Measurements from ENCODE around the gene CAMSAP2.
"Not testable (repeated sequence)": the region's sequence is repeated elsewhere in the genome, so short reads cannot be mapped to it uniquely, and the experiment has no call there.

Gene CAMSAP2

DNA sequence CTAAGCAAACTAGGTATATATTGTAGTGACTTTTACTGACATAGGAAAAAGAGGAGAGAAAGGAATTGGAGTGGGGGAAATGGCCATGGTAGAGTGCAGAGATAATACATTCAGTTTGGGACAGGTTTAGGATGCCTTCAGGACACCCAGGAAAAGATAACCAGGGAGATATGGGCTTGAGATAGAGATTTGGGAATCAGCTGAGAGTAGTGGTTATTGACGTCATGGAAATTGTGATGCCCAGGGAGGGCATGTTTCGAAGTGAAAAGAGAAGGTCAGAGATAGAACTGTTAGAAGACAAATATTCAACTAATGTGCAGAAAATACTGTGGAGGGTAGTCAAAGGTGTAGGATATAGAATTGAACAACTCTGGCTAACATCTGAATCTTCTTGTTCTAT, 40.6 kb downstream of the CAMSAP2 start:
- no peak for DNase-seq (ENCODE audit: low read depth in 1 of 2, low spot score in 1 of 2)

DNA sequence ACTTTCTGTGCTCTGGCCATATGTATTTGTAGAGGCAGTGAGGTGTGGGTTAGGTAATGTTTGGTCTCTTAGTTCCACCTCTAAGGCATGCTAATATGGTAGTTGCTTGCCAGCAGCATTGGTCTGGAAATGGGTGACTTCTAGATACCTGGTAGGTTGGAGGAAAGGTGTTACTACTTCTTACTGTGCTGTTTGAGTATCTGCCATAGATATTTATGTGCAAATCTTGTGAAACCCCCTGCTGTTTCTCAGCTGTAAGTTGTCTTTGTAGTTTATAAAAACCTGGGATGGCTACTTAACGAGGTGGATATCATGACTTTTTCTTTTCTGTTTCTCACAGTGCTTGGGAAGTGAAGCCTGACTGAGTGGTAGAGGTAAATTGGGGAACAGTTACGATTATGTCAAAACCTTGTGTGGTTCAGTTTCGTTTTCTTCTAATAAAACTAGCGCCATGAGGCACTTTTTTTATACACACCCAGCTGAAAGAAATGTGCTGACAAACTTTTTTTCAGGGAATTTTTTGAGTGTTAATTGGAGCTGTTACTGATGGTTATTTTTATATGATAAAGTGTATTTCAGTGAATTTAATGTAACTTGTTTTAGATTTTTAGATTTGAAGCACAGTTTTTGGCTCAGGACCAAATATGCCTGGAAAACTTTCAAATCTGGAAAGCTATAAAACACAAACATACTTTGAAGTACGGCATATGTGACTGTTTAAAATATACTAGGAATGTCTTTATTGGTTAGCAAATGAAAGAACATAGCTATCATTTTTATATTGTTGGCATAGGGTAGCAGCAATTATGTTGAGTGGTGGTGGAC, 42.1 kb downstream of the CAMSAP2 start:
- DNase-seq (ENCODE audit: low read depth in 1 of 2, low spot score in 1 of 2): no peak

DNA sequence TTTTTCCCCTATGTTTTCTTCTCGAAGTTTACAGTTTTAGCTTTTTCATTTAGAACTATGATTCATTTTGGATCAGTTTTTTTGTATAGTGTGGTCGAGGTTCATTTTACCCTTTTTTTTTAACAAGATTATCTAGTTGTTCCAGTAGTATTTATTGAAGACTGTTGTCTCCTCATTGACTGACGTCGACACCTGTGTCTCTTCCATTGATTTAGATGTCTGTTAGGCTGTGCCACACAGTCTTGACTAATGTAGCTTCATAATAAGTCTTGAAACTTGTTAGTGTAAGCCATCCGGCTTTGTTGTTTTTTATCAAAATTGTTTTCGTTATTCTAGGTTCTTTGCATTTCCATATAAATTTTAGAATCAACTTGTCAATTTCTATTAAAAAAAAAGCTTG, 45.2 kb downstream of the CAMSAP2 start:
- no peak for DNase-seq (ENCODE audit: low read depth in 1 of 2, low spot score in 1 of 2)

DNA sequence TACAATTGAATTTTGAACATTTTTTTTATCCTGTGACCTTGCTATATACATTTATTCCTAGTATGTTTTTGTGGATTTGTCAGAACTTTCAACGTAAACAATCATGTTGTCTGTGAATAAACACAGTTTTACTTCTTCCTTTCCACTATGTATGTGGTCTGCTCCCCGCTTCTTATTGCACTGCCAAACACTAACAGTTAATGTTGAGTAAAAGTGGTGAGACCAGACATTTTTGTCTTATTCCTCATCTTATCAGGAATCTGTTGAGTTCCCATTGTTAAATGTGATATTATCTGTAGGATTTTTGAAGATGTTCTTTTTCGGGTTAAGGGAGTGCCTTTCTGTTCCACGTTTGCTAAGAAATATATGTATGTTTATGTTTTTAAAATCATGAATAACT, 45.9 kb downstream of the CAMSAP2 start:
- no peak for DNase-seq (ENCODE audit: low read depth in 1 of 2, low spot score in 1 of 2)

DNA sequence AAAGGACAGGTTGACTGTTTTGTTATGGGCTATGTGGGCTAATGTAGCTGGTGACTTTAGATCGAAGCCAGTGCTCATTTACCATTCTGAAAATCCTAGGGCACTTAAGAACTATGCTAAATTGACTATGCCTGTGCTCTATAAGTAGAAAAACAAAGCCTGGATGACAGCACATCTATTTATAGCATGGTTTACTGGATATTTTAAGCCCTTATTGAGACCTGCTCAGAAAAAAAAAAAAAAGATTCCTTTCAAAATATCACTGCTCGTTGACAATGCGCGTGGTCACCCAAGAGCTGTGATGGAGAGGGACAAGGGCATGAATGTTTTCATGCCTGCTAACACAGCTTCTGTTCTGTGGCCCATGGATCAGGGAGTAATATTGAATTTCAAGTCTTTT, 48.1 kb downstream of the CAMSAP2 start:
- DNase-seq (ENCODE audit: low read depth in 1 of 2, low spot score in 1 of 2): no peak

DNA sequence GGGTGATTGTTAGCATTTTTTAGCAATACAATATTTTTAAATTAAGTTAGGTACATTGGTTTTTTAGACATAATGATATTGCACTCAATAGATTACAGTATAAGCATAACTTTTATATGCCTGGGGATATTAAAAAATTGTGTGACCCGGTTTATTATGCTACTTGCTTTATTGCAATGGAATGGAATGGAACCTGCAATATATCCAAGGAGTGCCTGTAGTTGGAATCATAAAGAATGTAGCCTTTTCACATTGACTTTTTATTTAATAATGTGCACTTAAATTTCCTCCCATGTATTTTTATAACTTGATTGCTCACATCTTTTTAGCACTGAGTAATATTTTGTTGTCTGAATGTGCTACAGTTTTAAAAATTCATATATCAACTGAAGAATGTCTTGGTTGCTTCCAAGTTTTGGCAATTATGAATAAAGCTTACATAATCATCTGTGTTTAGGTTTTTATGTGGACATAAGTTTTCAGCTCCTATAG, 49.2 kb downstream of the CAMSAP2 start:
- no peak for DNase-seq (ENCODE audit: low read depth in 1 of 2, low spot score in 1 of 2)

DNA sequence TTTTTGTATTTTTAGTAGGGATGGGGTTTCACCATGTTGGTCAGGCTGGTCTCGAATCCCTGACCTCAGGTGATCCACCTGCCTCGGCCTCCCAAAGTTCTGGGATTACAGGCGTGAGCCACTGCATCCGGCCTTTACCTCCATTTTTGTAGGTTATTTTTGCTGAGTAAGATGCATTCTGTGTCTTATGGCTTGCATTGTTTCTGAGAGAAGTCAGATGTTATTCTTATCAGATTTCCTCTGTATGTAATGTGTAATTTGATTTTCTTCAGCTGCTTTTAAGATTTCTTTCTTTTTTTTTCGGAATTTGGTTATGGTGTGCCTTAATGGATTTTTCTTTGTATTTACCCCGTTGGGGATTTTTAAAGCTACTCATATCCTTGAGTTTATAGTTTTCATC, 52.3 kb downstream of the CAMSAP2 start:
- DNase-seq (ENCODE audit: low read depth in 1 of 2, low spot score in 1 of 2): not testable (repeated sequence)

DNA sequence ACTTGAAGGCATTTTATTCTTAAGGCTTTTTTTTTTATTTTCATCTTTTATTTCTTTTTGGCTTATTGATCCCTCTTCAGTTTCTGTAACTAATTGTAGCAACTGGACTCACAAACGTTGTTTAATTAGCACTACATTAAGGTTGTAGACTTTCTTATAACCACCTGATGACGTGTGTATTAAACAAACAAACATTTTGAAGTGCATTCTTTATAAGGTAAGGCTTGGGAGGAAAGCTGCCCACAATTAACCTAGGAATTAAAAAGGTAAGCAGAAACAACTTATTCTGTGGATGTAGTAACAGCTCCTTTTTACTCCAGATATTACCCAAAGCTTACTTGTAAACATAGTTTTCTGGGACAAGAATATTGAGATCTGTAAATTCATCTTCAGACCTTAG, 55.0 kb downstream of the CAMSAP2 start:
- no peak for DNase-seq (ENCODE audit: low read depth in 1 of 2, low spot score in 1 of 2)

DNA sequence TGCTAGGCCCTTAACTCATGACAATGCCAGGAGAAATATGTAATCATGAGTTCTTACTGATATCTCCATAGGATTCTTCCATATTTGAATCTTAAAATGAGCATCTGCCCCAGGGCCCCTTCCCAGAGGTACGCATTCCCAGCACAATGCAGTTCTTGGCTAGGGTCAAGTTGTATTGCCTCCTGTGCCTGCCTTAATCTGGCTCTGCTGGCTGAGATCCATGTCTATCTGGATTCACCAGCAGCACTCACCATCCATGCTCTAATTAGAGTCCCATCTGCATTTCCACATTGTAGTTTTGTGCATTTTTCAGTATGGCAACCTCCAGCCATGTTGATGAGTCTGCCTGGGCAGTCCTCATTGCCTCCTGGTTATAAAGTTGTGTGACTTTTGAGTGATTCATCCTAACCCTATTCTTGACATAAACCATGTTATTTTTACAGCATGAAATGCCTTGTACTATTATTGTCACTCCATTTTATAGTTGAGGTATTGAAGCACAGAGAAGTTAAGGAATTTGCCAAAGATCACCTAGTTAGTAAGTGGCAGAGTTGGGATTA, 55.9 kb downstream of the CAMSAP2 start:
- DNase-seq (ENCODE audit: low read depth in 1 of 2, low spot score in 1 of 2): no peak

DNA sequence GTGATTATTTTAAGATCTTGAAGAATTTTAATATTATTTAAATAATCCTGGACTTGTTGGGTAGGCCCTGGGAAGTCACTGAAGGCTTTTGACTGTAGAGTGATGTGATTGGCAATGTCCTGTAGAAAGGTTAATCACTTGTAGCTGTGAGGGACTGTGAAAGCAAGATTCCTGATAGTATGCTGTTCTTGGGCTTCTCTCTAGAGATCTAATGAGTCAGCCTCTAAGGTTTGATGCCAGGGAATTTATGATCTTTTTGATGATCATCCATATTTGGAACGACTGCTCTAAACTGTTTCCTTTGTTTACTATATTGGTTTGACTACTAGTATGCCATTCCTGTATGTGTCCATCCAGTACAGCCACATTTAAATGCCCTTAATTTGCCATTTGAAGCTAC, 56.5 kb downstream of the CAMSAP2 start:
- no peak for DNase-seq (ENCODE audit: low read depth in 1 of 2, low spot score in 1 of 2)

DNA sequence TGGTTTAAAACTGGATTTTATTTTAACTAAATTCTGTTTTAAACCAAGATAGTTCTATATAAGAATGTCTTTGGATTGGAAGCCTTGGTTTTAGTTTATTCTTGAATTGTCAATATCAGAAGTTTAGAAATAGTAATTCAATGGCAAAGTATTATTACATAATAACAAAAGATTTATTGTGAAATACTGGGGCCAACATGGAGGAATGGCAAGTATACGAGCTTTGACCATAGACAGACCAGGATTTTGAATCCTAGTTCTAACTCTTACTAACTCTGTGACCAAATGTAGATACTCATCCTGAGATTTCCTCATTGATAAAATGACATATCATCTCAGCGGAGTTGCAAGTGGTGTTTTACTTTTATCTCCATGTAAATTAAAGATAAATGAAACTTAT, 63.3 kb downstream of the CAMSAP2 start:
- DNase-seq (ENCODE audit: low read depth in 1 of 2, low spot score in 1 of 2): no peak

DNA sequence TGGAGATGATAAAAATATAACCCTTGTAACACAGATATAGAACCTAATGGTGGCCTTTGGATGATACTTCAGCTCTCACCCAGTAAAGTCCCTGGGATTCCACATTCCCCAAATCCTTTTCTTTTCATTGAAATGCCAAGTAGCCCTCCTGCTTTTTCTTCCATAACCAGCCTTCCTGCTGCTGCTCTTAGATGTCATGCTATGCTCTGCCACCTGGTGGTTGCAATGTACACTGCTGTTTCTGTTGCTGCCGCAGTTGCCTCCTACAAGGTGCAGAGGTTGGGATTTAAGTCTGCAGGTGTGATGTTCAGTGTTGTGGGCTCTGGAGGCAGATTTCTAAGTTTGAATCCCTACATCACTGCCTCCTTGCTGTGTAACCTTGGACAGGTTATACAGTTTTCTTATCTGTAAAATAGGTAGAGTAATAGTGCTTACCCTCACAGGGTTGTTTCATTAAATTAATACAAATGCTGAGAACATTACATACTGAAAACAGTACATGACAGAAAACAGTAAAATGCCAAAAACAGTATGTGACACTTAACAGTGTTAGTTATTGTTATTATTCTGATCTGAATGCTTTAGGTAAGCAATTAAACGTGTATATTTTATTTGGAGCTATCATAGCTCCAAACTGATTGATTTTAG, 64.3 kb downstream of the CAMSAP2 start:
- peak; percentile 25 to 48 for DNase-seq (ENCODE audit: low read depth in 1 of 2, low spot score in 1 of 2)

DNA sequence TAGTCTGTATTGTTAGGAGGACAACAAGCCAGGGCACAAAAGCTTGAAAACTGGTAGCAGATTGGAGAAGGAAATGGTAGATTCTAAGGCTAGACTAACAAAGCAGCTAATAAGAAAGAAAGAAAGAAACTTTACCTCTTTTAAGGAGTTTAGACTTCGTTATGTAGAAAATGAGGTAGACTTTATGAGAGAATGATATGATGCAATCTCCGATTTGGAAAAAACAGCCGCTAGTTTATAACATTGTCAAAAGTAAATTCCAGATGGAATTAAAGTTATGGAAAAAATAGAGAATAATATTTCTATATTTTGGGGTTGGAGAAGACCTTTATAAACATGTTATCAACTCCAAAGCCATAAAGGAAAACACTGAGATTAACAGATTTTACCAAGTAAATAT, 67.0 kb downstream of the CAMSAP2 start:
- DNase-seq (ENCODE audit: low read depth in 1 of 2, low spot score in 1 of 2): no peak

DNA sequence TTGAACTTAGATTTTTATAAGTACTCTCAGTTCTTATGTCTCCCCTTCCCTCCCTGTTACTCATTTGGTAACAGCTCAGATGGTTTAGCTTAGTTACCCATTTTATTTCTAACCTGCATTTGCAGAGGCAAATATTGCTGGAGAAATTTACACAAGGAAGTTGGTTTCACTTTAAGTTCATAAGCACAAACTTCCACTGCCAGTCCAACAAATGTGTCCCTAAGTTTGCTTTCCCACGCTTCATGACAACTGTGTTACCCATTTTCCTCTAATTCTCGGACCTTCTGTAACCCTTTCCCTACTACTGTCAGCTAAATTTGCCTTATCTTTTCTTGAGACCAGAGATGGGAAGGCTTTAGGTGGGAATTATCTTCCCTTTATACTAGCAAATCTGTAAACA, 70.2 kb downstream of the CAMSAP2 start:
- DNase-seq (ENCODE audit: low read depth in 1 of 2, low spot score in 1 of 2): no peak

DNA sequence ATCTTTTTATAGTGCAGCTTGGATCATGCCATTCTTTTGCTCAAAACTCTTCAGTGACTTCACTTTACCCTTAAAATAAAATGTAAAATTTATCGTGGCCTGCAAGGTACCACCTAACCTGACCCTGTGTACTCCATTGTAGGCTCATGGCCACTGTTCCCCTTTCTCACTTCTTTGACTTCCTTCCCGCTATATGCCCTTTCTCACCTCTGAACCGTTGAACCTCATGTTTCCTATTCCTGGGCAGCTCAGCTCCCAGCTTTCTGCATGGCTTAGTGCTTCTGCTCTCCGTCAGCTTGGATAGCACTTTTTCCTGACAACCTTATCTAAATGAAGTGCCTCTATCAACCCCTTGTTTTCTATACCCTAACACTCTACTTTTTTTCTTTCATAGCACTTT, 73.0 kb downstream of the CAMSAP2 start:
- DNase-seq (ENCODE audit: low read depth in 1 of 2, low spot score in 1 of 2): no peak

DNA sequence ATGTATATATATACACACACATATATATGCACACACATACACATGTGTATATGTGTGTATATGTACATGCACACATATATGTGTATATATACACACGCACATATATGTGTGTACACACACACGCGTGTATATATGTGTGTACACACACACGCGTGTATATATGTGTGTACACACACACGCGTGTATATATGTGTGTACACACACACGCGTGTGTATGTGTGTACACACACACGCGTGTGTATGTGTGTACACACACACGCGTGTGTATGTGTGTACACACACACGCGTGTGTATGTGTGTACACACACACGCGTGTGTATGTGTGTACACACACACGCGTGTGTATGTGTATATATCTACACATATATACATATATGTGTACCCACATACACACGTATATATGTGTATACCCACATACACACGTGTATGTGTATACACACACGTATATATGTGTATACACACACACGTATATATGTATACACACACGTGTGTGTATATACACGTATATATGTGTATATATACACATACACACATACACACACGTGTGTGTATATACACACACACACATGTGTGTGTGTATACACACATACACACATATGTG, 78.0 kb downstream of the CAMSAP2 start:
- DNase-seq (ENCODE audit: low read depth in 1 of 2, low spot score in 1 of 2): not testable (repeated sequence)

DNA sequence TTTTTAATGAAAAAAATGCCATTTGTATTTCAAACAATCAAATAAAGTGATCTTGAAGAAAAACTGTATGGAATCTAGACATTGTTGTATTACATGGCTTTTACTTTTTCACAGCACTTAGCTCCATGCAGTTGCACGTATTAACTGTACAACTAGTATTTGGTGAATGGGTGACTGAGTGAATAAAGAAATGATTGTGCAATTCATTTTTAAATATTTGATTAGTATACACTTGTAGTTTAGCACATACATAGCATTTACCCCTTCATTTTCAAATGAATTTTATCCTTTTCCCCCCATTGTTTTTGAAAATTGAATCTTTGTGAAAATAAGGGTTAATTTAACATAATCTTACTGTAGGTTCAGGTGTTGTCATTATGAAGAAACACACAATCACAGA, 79.6 kb downstream of the CAMSAP2 start:
- DNase-seq (ENCODE audit: low read depth in 1 of 2, low spot score in 1 of 2): no peak

DNA sequence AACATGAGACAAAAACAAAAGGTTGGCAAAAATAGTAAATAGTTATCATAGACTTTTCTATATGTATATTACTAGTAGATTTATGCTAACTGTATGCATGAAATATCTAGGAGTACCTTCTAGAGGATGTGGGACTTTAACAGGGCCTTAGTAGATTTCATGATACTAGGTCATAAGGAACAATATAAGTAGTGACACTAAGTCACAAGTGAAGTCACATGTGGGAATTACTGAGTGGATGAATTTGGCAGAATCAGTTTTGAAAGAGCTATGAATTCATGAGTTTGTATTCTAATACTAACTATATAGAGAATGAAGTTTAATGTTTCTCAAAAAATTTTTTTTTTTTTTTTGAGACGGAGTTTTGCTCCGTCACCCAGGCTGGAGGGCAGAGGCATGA, 81.0 kb downstream of the CAMSAP2 start:
- DNase-seq (ENCODE audit: low read depth in 1 of 2, low spot score in 1 of 2): no peak

DNA sequence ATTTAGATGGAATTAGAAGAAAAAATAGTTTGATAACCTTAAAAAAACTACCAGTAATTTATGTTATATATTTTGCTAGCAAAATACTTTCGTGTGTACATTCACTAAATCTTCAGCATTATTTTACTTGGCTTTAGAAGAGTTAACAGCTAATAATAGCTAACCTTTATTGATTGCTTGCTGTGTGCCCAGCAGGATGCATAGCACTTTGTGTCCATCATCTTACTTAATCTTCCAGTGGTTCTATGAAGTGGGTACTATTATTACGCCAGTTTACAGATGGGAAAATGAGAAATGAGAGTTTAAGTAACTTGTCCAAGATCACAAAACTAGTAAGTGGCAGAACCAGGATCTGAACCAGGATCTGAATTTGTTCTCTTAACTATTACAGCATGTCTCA, 92.4 kb downstream of the CAMSAP2 start:
- no peak for DNase-seq (ENCODE audit: low read depth in 1 of 2, low spot score in 1 of 2)

DNA sequence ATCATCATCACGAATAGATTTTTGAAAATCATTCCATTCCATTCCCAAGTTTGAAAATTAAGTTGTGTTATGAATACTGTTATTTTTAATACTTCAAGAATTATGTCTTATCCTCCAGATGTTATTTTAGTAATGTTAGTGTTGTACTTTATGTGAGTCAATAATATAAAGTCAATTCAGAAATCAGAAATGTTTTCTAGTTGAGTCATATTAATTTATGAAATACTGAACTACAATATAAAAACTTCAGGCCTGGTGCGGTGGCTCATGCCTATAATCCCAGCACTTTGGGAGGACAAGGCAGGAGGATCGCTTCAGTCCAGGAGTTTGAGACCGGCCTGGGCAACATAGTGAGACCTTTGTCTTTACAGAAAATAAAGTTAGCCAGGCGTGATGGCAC, 95.7 kb downstream of the CAMSAP2 start:
- no peak for DNase-seq (ENCODE audit: low read depth in 1 of 2, low spot score in 1 of 2)

DNA sequence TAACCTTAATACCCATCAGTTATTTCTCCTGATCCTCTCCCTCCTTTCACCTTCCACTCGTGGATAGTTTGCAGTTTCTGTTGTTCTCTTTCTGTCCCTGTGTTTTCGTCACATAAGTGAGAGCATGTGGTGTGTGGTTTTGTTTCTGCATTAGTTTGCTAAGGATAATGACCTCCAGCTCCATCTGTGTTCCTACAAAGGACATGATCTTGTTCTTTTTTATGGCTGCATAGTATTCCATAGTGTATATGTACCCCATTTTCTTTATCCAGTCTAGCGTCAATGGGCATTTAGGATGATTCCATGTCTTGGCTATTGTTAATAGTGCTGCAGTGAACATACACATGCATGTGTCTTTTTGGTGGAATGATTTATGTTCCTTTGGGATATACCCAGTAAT, 97.5 kb downstream of the CAMSAP2 start:
- DNase-seq (ENCODE audit: low read depth in 1 of 2, low spot score in 1 of 2): no peak

All from stimulated activated CD4-positive, alpha-beta T cell treated with anti-CD3 and anti-CD28 coated beads, Interleukin-15, amount 100 ng/mL, for 1 hour (primary cell).